ENCODE data around the gene PYHIN1.

DNA sequence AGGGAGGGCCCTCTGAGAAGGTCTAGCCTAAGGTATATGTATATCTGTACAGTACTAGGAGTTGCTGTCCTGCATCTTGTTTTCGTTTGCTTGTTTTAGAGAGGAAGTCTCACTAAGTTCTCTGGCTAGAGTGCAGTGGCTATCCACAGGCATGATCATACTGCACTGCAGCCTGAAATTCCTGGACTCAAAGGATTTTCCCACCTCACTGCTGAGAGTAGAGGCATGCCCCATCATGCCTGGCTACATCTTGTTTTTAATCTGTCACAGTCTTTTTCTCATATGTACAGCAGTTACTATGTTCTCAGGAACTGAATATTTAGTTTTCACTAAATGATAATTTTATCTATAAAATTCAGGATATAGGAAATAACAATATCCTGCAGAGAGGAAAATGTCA, 15.3 kb upstream of the PYHIN1 start:
- TF ChIP-seq, protein P1, sequence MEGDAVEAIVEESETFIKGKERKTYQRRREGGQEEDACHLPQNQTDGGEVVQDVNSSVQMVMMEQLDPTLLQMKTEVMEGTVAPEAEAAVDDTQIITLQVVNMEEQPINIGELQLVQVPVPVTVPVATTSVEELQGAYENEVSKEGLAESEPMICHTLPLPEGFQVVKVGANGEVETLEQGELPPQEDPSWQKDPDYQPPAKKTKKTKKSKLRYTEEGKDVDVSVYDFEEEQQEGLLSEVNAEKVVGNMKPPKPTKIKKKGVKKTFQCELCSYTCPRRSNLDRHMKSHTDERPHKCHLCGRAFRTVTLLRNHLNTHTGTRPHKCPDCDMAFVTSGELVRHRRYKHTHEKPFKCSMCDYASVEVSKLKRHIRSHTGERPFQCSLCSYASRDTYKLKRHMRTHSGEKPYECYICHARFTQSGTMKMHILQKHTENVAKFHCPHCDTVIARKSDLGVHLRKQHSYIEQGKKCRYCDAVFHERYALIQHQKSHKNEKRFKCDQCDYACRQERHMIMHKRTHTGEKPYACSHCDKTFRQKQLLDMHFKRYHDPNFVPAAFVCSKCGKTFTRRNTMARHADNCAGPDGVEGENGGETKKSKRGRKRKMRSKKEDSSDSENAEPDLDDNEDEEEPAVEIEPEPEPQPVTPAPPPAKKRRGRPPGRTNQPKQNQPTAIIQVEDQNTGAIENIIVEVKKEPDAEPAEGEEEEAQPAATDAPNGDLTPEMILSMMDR (conservative IDR thresholded peaks at IDR 0.05; ENCODE audit: low read depth in 2 of 2) = no peak
- no peak for TF ChIP-seq POLR2AphosphoS5 (IDR thresholded peaks at IDR 0.05; ENCODE audit: low read depth)
- TF ChIP-seq EZH2phosphoT487 (IDR thresholded peaks at IDR 0.05; ENCODE audit: unreplicated experiment) = no peak
- no peak for TF ChIP-seq EZH2 (IDR thresholded peaks at IDR 0.05; ENCODE audit: low read depth, unreplicated experiment)
- TF ChIP-seq JUNB (IDR thresholded peaks at IDR 0.05; ENCODE audit: unreplicated experiment) = no peak
- no peak for TF ChIP-seq STAT1 (IDR thresholded peaks at IDR 0.05; ENCODE audit: unreplicated experiment)
- no peak for TF ChIP-seq REST (IDR thresholded peaks at IDR 0.05; ENCODE audit: unreplicated experiment)
- TF ChIP-seq ZNF331 (CRISPR knock-in tag; IDR thresholded peaks at IDR 0.05; ENCODE audit: low read depth) = no peak
- TF ChIP-seq CREB1 (CRISPR knock-in tag; IDR thresholded peaks at IDR 0.05; ENCODE audit: low read depth) = no peak
- TF ChIP-seq ZNF114 (CRISPR knock-in tag; IDR thresholded peaks at IDR 0.05) = no peak
- TF ChIP-seq, protein P2, sequence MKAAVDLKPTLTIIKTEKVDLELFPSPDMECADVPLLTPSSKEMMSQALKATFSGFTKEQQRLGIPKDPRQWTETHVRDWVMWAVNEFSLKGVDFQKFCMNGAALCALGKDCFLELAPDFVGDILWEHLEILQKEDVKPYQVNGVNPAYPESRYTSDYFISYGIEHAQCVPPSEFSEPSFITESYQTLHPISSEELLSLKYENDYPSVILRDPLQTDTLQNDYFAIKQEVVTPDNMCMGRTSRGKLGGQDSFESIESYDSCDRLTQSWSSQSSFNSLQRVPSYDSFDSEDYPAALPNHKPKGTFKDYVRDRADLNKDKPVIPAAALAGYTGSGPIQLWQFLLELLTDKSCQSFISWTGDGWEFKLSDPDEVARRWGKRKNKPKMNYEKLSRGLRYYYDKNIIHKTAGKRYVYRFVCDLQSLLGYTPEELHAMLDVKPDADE (IDR thresholded peaks at IDR 0.05) = no peak
- no peak for TF ChIP-seq NANOG (IDR thresholded peaks at IDR 0.05; ENCODE audit: borderline replicate concordance)
